ENCODE results near the gene KRTAP13-4. TPM values are rescaled to one million over a fixed set of nuclear protein-coding genes. Genes with fewer than 3 reads are reported as not detected.

KRTAP13-4 gene
- total RNA-seq, 1 donor from 2014 or later = not detected

Other genes with a start within 250 kb of the KRTAP13-4 start
- gene CLDN8, start 214.1 kb upstream of the KRTAP13-4 start, total RNA-seq = not detected in 2 replicates
- not detected in 2 replicates for gene KRTAP24-1, start 147.3 kb upstream of the KRTAP13-4 start, total RNA-seq
- gene KRTAP25-1, start 140.7 kb upstream of the KRTAP13-4 start, total RNA-seq = not detected in 2 replicates
- not detected in 2 replicates for gene KRTAP26-1, start 109.9 kb upstream of the KRTAP13-4 start, total RNA-seq
- gene KRTAP27-1, start 92.5 kb upstream of the KRTAP13-4 start, total RNA-seq = not detected in 2 replicates
- gene KRTAP23-1, start 81.6 kb upstream of the KRTAP13-4 start, total RNA-seq = not detected in 2 replicates
- gene KRTAP13-2, start 57.9 kb upstream of the KRTAP13-4 start, total RNA-seq = not detected in 2 replicates
- not detected in 2 replicates for gene KRTAP13-1, start 34.2 kb upstream of the KRTAP13-4 start, total RNA-seq
- gene KRTAP13-3, start 4.3 kb upstream of the KRTAP13-4 start, total RNA-seq = not detected in 2 replicates
- not detected in 2 replicates for gene KRTAP15-1, start 10.1 kb downstream of the KRTAP13-4 start, total RNA-seq
- gene KRTAP19-1, start 50.1 kb downstream of the KRTAP13-4 start, total RNA-seq = not detected in 2 replicates
- not detected in 2 replicates for gene KRTAP19-2, start 57.2 kb downstream of the KRTAP13-4 start, total RNA-seq
- gene KRTAP19-3, start 61.8 kb downstream of the KRTAP13-4 start, total RNA-seq = not detected in 2 replicates
- gene KRTAP19-4, start 66.9 kb downstream of the KRTAP13-4 start, total RNA-seq = not detected in 2 replicates
- gene KRTAP19-5, start 71.9 kb downstream of the KRTAP13-4 start, total RNA-seq = not detected in 2 replicates
- not detected in 2 replicates for gene KRTAP19-6, start 111.6 kb downstream of the KRTAP13-4 start, total RNA-seq
- gene KRTAP19-7, start 131.1 kb downstream of the KRTAP13-4 start, total RNA-seq = not detected in 2 replicates
- not detected in 2 replicates for gene KRTAP22-2, start 160.2 kb downstream of the KRTAP13-4 start, total RNA-seq
- not detected in 2 replicates for gene KRTAP6-3, start 162.2 kb downstream of the KRTAP13-4 start, total RNA-seq
- gene KRTAP6-2, start 168.7 kb downstream of the KRTAP13-4 start, total RNA-seq = not detected in 2 replicates
- gene KRTAP22-1, start 170.9 kb downstream of the KRTAP13-4 start, total RNA-seq = not detected in 2 replicates
- not detected in 2 replicates for gene KRTAP6-1, start 183.7 kb downstream of the KRTAP13-4 start, total RNA-seq
- not detected in 2 replicates for gene KRTAP20-1, start 186.2 kb downstream of the KRTAP13-4 start, total RNA-seq
- gene KRTAP20-4, start 190.4 kb downstream of the KRTAP13-4 start, total RNA-seq = not detected in 2 replicates
- not detected in 2 replicates for gene KRTAP20-2, start 205.0 kb downstream of the KRTAP13-4 start, total RNA-seq
- not detected in 2 replicates for gene KRTAP20-3, start 212.6 kb downstream of the KRTAP13-4 start, total RNA-seq